ENCODE measurements around the gene BCL11A. TPM values are rescaled to one million over a fixed set of nuclear protein-coding genes. Genes with fewer than 3 reads are reported as not detected.

The BCL11A gene
- total RNA-seq, 1 donor from 2014 or later = 331 TPM

DNA sequence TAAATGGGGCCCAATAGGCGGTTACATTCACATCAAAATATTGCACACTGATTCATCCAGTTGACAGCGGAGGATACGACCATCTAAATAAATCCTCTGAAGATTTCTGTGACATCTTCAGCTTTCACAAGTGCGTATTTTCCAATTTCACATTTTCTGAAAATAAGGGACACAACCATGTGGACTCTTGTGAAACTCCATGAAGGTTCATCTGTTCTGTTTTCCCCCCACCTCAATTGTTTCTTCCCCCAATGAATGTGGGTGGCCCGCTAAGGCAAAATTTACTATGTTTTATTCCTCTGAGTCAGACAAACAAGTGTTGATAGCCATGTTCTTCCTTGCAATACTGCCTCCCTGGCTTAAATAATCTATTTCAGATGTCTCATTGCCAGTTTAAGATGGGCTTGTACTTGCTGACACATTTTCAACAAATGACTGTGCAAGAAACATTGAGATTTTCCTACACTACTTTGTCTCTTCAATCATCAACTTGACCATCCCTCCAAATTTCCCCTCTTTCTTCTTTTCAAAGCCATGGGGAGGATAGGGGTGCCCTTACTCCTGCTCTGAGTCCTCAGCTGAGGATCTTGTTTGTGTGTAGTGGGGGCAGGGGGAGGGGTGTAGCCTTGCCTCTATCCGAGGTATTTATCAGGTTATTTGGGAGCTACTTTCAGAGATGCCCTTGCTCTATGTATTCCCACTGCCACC lies 78.2 kb downstream of the BCL11A start:
- ChIA-PET POLR2A (interaction anchor here (0.8 to 2.1 kb wide), 4 partner anchors 12 to 124 kb away, joined by 3 to 12 read pairs (median 4); no protein-coding TSS in a partner anchor), CTCF (interaction anchor here (1.2 kb wide), 1 partner anchor 18 kb away, joined by 3 read pairs; no protein-coding TSS in a partner anchor)
- Mint-ChIP-seq H3K27me3 (no peaks in the 10 kb centered on the region), H3K4me3 (no peak overlapping the region), H3K36me3 (ENCODE audit: low read depth) (peaks cover 74% of the 10 kb centered on the region), H3K9me3 (no peaks in the 10 kb centered on the region), H3K4me1 (peaks cover 100% of the 10 kb centered on the region), H3K27ac (peak overlapping the region; percentile 84)
- TF ChIP-seq, protein P1, sequence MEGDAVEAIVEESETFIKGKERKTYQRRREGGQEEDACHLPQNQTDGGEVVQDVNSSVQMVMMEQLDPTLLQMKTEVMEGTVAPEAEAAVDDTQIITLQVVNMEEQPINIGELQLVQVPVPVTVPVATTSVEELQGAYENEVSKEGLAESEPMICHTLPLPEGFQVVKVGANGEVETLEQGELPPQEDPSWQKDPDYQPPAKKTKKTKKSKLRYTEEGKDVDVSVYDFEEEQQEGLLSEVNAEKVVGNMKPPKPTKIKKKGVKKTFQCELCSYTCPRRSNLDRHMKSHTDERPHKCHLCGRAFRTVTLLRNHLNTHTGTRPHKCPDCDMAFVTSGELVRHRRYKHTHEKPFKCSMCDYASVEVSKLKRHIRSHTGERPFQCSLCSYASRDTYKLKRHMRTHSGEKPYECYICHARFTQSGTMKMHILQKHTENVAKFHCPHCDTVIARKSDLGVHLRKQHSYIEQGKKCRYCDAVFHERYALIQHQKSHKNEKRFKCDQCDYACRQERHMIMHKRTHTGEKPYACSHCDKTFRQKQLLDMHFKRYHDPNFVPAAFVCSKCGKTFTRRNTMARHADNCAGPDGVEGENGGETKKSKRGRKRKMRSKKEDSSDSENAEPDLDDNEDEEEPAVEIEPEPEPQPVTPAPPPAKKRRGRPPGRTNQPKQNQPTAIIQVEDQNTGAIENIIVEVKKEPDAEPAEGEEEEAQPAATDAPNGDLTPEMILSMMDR (IDR thresholded peaks at IDR 0.05) = no peak
- ATAC-seq (ENCODE audit: low read depth) (no peak), DNase-seq (no peak)
- intact Hi-C loops (cut with micrococcal nuclease) = no loop called here

DNA sequence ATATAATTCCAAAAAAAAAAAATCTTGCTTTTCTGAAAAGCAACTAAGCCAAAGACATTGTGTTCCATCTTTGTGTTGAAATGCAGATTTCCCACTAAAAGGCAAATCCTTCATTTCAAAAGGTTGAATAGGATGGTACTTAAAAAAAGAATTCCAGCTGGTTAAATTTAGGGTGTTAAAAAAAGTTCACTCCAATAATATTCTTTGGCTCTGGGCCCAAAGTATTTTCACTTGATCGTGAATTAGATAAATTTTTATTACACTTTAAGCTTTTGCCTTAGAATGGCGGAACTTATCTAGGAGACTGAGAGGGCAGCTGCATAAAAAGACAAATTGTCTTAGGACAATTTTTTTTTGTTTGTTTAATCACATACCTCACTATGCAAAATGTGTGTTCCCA lies 79.2 kb downstream of the BCL11A start:
- Mint-ChIP-seq H3K27me3 (no peaks in the 10 kb centered on the region), H3K27ac (peak overlapping the region; percentile 84), H3K4me3 (no peak overlapping the region), H3K36me3 (ENCODE audit: low read depth) (peaks cover 82% of the 10 kb centered on the region), H3K4me1 (peaks cover 100% of the 10 kb centered on the region), H3K9me3 (no peaks in the 10 kb centered on the region)
- intact Hi-C loops (cut with micrococcal nuclease) = no loop called here
- no peak for ATAC-seq (ENCODE audit: low read depth)
- TF ChIP-seq, protein P1 (IDR thresholded peaks at IDR 0.05) = no peak
- CTCF ChIA-PET = interaction anchor here (1.2 to 1.5 kb wide), 2 partner anchors 8 to 17 kb away, joined by 3 read pairs; no protein-coding TSS in a partner anchor
- no peak for DNase-seq
- POLR2A ChIA-PET = interaction anchor here (1.1 to 1.4 kb wide), 2 partner anchors 16 to 28 kb away, joined by 5 to 10 read pairs; no protein-coding TSS in a partner anchor

DNA sequence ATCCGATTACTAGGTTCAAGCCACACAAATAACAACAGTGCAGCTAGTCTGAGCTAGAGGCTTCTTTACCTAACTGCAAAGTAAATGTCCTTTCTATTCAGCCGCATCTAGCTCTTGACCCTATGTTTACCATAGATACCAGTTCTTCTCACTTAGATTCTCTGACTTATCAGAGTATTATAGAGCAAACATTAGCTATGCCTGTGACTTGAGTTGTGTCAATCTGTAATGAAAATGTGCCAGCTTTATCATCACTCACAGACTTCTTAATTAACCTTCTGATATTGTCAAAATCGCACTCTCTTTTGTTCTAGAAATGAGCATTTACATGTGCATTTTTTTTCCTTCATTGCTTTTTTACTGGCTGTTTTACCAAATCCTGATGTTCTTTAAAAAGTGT lies 79.9 kb downstream of the BCL11A start:
- TF ChIP-seq, protein P1 (IDR thresholded peaks at IDR 0.05) = no peak
- Mint-ChIP-seq H3K27ac (peak overlapping the region; percentile 84), H3K36me3 (ENCODE audit: low read depth) (peaks cover 82% of the 10 kb centered on the region), H3K9me3 (no peaks in the 10 kb centered on the region), H3K27me3 (no peaks in the 10 kb centered on the region), H3K4me3 (no peak overlapping the region), H3K4me1 (peaks cover 100% of the 10 kb centered on the region)
- DNase-seq (no peak), ATAC-seq (ENCODE audit: low read depth) (no peak)
- ChIA-PET CTCF (interaction anchor here (1.5 kb wide), 1 partner anchor 9 kb away, joined by 3 read pairs; no protein-coding TSS in a partner anchor), POLR2A (interaction anchor here (1.4 to 1.5 kb wide), 2 partner anchors 27 to 34 kb away, joined by 4 to 5 read pairs; no protein-coding TSS in a partner anchor)
- intact Hi-C loops (cut with micrococcal nuclease) = loop anchor here (1.0 kb wide), 1 partner anchor 8 kb away; no protein-coding TSS in a partner anchor

DNA sequence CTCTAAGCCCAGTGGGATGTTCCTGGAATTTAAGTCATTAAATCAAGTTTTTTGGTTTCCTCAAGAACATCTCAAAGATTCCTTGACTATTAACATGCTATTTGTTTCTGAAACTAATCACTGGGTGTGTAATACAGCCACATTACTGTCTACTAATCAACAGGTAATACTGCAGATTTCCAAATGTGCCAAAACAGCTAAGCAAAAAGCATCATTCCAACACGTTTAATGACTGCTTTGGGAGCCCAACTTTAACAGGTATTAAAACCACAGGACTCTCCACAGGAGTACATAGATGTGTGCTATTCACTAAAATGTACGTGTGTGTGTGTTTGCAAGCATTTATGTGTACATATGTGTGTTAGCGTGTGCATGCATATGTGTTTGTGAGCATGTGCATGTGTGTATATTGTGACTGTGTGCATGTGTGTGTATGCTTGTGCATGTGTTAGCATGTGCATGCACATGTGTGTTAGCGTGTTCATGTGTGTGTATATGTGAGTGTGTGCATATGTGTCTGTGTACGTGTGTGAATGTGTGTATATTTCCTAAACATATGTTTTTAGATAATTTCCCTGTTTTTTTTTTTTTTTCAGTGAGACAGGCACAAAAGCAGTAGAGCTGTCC lies 80.7 kb downstream of the BCL11A start:
- intact Hi-C loops (cut with micrococcal nuclease) = loop anchor here (1.0 kb wide), 1 partner anchor 7 kb away; no protein-coding TSS in a partner anchor

More for the DNA sequence above, 80.7 kb downstream of the BCL11A start:
- DNase-seq (no peak), ATAC-seq (ENCODE audit: low read depth) (no peak)
- Mint-ChIP-seq H3K4me3 (no peak overlapping the region), H3K4me1 (peaks cover 98% of the 10 kb centered on the region), H3K27ac (peak overlapping the region; percentile 84), H3K36me3 (ENCODE audit: low read depth) (peaks cover 85% of the 10 kb centered on the region), H3K27me3 (no peaks in the 10 kb centered on the region), H3K9me3 (no peaks in the 10 kb centered on the region)
- POLR2A ChIA-PET = interaction anchor here (1.0 to 1.5 kb wide), 3 partner anchors 11 to 33 kb away, joined by 3 to 5 read pairs (median 4); no protein-coding TSS in a partner anchor
- CTCF ChIA-PET = no interaction called here
- TF ChIP-seq, protein P1 (IDR thresholded peaks at IDR 0.05) = no peak

Data from activated B cell treated with CpG ODN at 0.5 μM for 24 hours (primary cell).